ENCODE results near the gene EPS15. TPM values are rescaled to one million over a fixed set of nuclear protein-coding genes. Genes with fewer than 3 reads are reported as not detected.

EPS15 gene
- total RNA-seq, 1 experiment from 2014 or later, result 54.4 TPM

- H3K27ac ChIP-seq (ENCODE audit: low read length), result no peak overlapping the region
- H3K27me3 ChIP-seq (ENCODE audit: control insufficient read depth, insufficient read depth, low read length), result no peaks in the 10 kb centered on the region
- peaks cover 2% of the 10 kb centered on the region for H3K4me1 ChIP-seq (ENCODE audit: control insufficient read depth, insufficient read depth, low read length)
- H3K36me3 ChIP-seq (ENCODE audit: control insufficient read depth, insufficient read depth, low read length), result no peaks in the 10 kb centered on the region
- no TSS peak for BruUV-seq (replicated peaks)
- H3K4me3 ChIP-seq (ENCODE audit: low read depth in 2 of 2, low read length in 2 of 2), result no peak overlapping the region
- ChIA-PET POLR2A (no interaction called here), CTCF (no interaction called here)
- ATAC-seq (no peak), DNase-seq (ENCODE audit: low read depth, low spot score) (no peak)
- no peaks in the 10 kb centered on the region for H3K9me3 ChIP-seq (ENCODE audit: control insufficient read depth, insufficient read depth, low read depth, low read length)
- TF ChIP-seq TCF7L2 (IDR thresholded peaks at IDR 0.05; ENCODE audit: low read depth, low read length), result no peak
- TF ChIP-seq CTCF (IDR thresholded peaks at IDR 0.05), result no peak
- TF ChIP-seq SIN3A (IDR thresholded peaks at IDR 0.05; ENCODE audit: borderline replicate concordance, insufficient read depth, low read depth, low read length), result no peak
- TF ChIP-seq REST (IDR thresholded peaks at IDR 0.05; ENCODE audit: insufficient read depth in 1 of 2, low read depth in 2 of 2, low read length in 1 of 2), result no peak
- TF ChIP-seq POLR2AphosphoS5 (IDR thresholded peaks at IDR 0.05; ENCODE audit: low read depth, low read length), result no peak
- intact Hi-C loops (cut with micrococcal nuclease; ENCODE audit: unreplicated experiment), result no loop called here
- in situ Hi-C loops (cut with HindIII; ENCODE audit: low pct_unique_long_range_greater_than_20kb, low sequenced_read_pairs), result no loop called here
Measured at GRCh38 chr1:51336711-51337110, 182.4 kb downstream of the EPS15 start.

- CTCF ChIA-PET, result interaction anchor here (0.7 kb wide), 1 partner anchor 16 kb away, joined by 3 read pairs; no protein-coding TSS in a partner anchor
- Histone ChIP-seq H3K4me3 (ENCODE audit: low read depth in 2 of 2, low read length in 2 of 2) (no peak overlapping the region), H3K27me3 (ENCODE audit: control insufficient read depth, insufficient read depth, low read length) (no peaks in the 10 kb centered on the region), H3K27ac (ENCODE audit: low read length) (no peak overlapping the region), H3K9me3 (ENCODE audit: control insufficient read depth, insufficient read depth, low read depth, low read length) (no peaks in the 10 kb centered on the region), H3K4me1 (ENCODE audit: control insufficient read depth, insufficient read depth, low read length) (peaks cover 9% of the 10 kb centered on the region), H3K36me3 (ENCODE audit: control insufficient read depth, insufficient read depth, low read length) (no peaks in the 10 kb centered on the region)
- intact Hi-C loops (cut with micrococcal nuclease; ENCODE audit: unreplicated experiment) (no loop called here), in situ Hi-C loops (cut with HindIII; ENCODE audit: low pct_unique_long_range_greater_than_20kb, low sequenced_read_pairs) (no loop called here)
- ATAC-seq, result no peak
- DNase-seq (ENCODE audit: low read depth, low spot score), result no peak
- POLR2A ChIA-PET, result no interaction called here
- no TSS peak for BruUV-seq (replicated peaks)
- TF ChIP-seq POLR2AphosphoS5 (IDR thresholded peaks at IDR 0.05; ENCODE audit: low read depth, low read length) (no peak), SIN3A (IDR thresholded peaks at IDR 0.05; ENCODE audit: borderline replicate concordance, insufficient read depth, low read depth, low read length) (no peak)
Measured at GRCh38 chr1:51336004-51336403, 183.1 kb downstream of the EPS15 start.

- peak overlapping the region in 1 of 2 experiments; percentile 60; a peak in 2 of 4 replicates for H3K4me3 ChIP-seq (ENCODE audit: low read depth in 2 of 2, low read length in 2 of 2)
- peak; percentile 39 for DNase-seq (ENCODE audit: low read depth, low spot score)
- ChIA-PET POLR2A (no interaction called here), CTCF (interaction anchor here (0.6 kb wide), 1 partner anchor 174 kb away, joined by 3 read pairs; no protein-coding TSS in a partner anchor)
- peak overlapping the region; percentile 66 for H3K27ac ChIP-seq (ENCODE audit: low read length)
- TF ChIP-seq REST (IDR thresholded peaks at IDR 0.05; ENCODE audit: insufficient read depth in 1 of 2, low read depth in 2 of 2, low read length in 1 of 2) (no peak), POLR2AphosphoS5 (IDR thresholded peaks at IDR 0.05; ENCODE audit: low read depth, low read length) (no peak), SIN3A (IDR thresholded peaks at IDR 0.05; ENCODE audit: borderline replicate concordance, insufficient read depth, low read depth, low read length) (no peak), TCF7L2 (IDR thresholded peaks at IDR 0.05; ENCODE audit: low read depth, low read length) (no peak), CTCF (IDR thresholded peaks at IDR 0.05) (no peak)
- in situ Hi-C loops (cut with HindIII; ENCODE audit: low pct_unique_long_range_greater_than_20kb, low sequenced_read_pairs) (no loop called here), intact Hi-C loops (cut with micrococcal nuclease; ENCODE audit: unreplicated experiment) (no loop called here)
- H3K4me1 ChIP-seq (ENCODE audit: control insufficient read depth, insufficient read depth, low read length), result peaks cover 18% of the 10 kb centered on the region
- peak; percentile 76 for ATAC-seq
- H3K27me3 ChIP-seq (ENCODE audit: control insufficient read depth, insufficient read depth, low read length), result no peaks in the 10 kb centered on the region
- H3K9me3 ChIP-seq (ENCODE audit: control insufficient read depth, insufficient read depth, low read depth, low read length), result no peaks in the 10 kb centered on the region
- no TSS peak for BruUV-seq (replicated peaks)
- H3K36me3 ChIP-seq (ENCODE audit: control insufficient read depth, insufficient read depth, low read length), result no peaks in the 10 kb centered on the region
Measured at GRCh38 chr1:51331206-51332100, 187.6 kb downstream of the EPS15 start.

Data from Panc1 (cell line).